K562 (cell line): ENCODE measurements around the gene AGPAT4. TPM values are rescaled to one million over a fixed set of nuclear protein-coding genes. Genes with fewer than 3 reads are reported as not detected.

Experiments
- EP300 ChIP-seq: IDR thresholded peaks from 2 replicates; pipeline ENCODE4 v1.6.1; 2012; ENCODE audit warnings: low read length, improper control_type of control experiment
- ESRRA ChIP-seq: fragments of 450-650 bp; IDR thresholded peaks from 2 replicates; pipeline ENCODE4 v1.6.1; 2014; ENCODE audit warnings: low read depth, mild to moderate bottlenecking, moderate library complexity, borderline replicate concordance
- GTF2F1 ChIP-seq: IDR thresholded peaks from 2 replicates; pipeline ENCODE4 v1.6.1; 2011; ENCODE audit warnings: low read depth, low read length, improper control_type of control experiment
- MAFG ChIP-seq: fragments of 450-650 bp; conservative IDR thresholded peaks from 2 replicates; pipeline ENCODE4 v1.6.1; 2016; ENCODE audit warnings: missing genetic modification characterization, missing compliant biosample characterization
- MAFK ChIP-seq: IDR thresholded peaks from 2 replicates; pipeline ENCODE4 v1.6.1; 2011; ENCODE audit warnings: low read length, improper control_type of control experiment
- NR2C1 ChIP-seq, 2 experiments: fragments of 450-650 bp; IDR thresholded peaks; 2 replicates each; pipeline ENCODE4 v1.6.1; 2017; ENCODE audit warnings: mild to moderate bottlenecking in 2 of 2, antibody characterized with exemption in 1 of 2, inconsistent platforms in 1 of 2, missing compliant biosample characterization in 1 of 2, missing genetic modification characterization in 1 of 2
- SP1 ChIP-seq: sonication (generic); formaldehyde crosslinking; IDR thresholded peaks from 2 replicates; pipeline ENCODE4 v1.8.1; 2022; ENCODE audit warnings: mild to moderate bottlenecking, missing genetic modification reagents
- SRF ChIP-seq, 2 experiments: fragments of 250-450, 450-650 bp in 1 of 2; sonication (Bioruptor Pico) in 1 of 2; sonication (generic) in 1 of 2; formaldehyde crosslinking; IDR thresholded peaks; 2 replicates each; pipeline versions ENCODE4 v1.5.0 to v1.5.1; 2020 to 2022; ENCODE audit warnings: mild to moderate bottlenecking in 1 of 2, missing genetic modification reagents in 1 of 2
- TRIM28 ChIP-seq: fragments of 450-650 bp; IDR thresholded peaks from 2 replicates; pipeline ENCODE4 v1.6.1; 2017
- ZNF12 ChIP-seq: sonication (generic); formaldehyde crosslinking; IDR thresholded peaks from 2 replicates; pipeline ENCODE4 v1.4.0; 2020; ENCODE audit warnings: mild to moderate bottlenecking, missing genetic modification reagents
- polyA plus RNA-seq, 8 experiments: library from polyadenylated mRNA; depleted of rRNA in 4 of 8; stranded (reverse) in 5 of 8; unstranded in 3 of 8; fragments of >200 nt; fragmentation: Nextera tagmentation in 2 of 8; fragmentation: Illumina TruSeq in 1 of 8; extraction: Ambion mirVana in 2 of 8; extraction: Trizol in 1 of 8; gene quantifications; 2 replicates each; pipeline versions ENCODE4 v1.2.1 to v1.2.3, GENCODE V29; 2011 to 2014; ENCODE audit warnings: inconsistent platforms in 1 of 8, missing spikeins in 1 of 8
- total RNA-seq, 7 experiments: library from RNA; depleted of rRNA in 6 of 7; stranded (reverse); fragments of >200 nt in 6 of 7; fragmentation: Illumina TruSeq in 2 of 7; extraction: Trizol in 2 of 7; gene quantifications; 2 replicates each; pipeline versions ENCODE4 v1.2.1 to v1.2.3, GENCODE V29; 2011 to 2021; ENCODE audit warnings: low replicate concordance in 1 of 7
- TF ChIP-seq, protein P1 (sequence below), 2 experiments: fragments of 150-350 bp in 1 of 2; IDR thresholded peaks; 2 replicates each; pipeline ENCODE4 v1.6.1; 2012 to 2016; ENCODE audit warnings: low read depth in 2 of 2, low read length in 2 of 2, mild to moderate bottlenecking in 1 of 2, moderate library complexity in 1 of 2
- TF ChIP-seq, protein P2 (sequence below): fragments of 450-650 bp; IDR thresholded peaks from 2 replicates; pipeline ENCODE4 v1.6.1; 2017; ENCODE audit warnings: antibody characterized with exemption
- TF ChIP-seq, protein P3 (sequence below): fragments of 450-650 bp; IDR thresholded peaks from 2 replicates; pipeline ENCODE4 v1.6.1; 2018; ENCODE audit not compliant: partially characterized antibody
- TF ChIP-seq, protein P4 (sequence below): fragments of 250-450 bp; sonication (Bioruptor Pico); IDR thresholded peaks from 2 replicates; pipeline ENCODE4 v1.8.0; 2022; ENCODE audit warnings: inconsistent platforms

The AGPAT4 gene
- total and polyA plus RNA-seq, 9 of the 15 experiments (the other 6 are each of a cell fraction or from before 2014, with no cell fraction given) = 2.2 to 15.0 (median 5.7) TPM

DNA sequence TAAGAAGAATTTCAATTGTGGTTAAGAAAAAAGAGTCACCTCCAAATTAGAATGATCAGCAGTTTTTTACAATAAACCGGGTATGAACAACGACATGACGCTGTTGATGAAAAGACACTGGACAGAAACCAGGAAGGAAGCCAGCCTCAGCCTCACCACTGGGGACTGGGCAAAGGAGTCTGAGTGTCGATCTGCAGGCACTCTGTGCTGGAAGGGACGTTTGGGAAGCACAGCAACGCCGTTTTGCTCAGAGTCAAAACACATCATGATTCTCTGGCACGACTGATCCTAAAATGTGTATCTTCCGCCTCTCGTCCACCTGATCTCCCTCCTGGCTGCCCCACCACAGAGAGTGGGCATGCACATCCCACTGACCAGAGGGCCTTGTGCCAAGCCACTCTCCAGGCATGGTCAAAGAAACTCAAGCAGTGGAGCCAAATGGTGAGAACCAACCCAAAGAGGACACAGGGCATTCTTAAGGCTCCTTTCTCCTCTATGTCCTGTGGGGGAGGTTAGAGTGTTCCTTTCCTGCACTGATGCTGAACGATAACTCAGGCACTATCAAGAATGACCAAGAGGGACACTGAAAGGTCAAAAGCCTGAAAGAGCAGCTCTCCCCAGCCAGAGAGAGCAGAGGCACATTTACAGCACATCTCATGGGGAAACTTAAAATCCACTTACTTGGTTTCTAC, 68.8 kb downstream of the AGPAT4 start (continued):
- TF ChIP-seq SRF (CRISPR knock-in tag; IDR thresholded peaks at IDR 0.05) (no peak), TRIM28 (peak; percentile 78; the same call in 1 of the 2 replicates), EP300 (peak; percentile 92), GTF2F1 (0 out of 2 replicates have a peak, but pooled peaks have one; percentile 60), MAFK (peak; percentile 78), MAFG (tag) (peak; percentile 97), NR2C1 (IDR thresholded peaks at IDR 0.05) (peak; percentile 81), NR2C1 (tag; IDR thresholded peaks at IDR 0.05) (peak; percentile 90), SP1 (no peak), ZNF12 (CRISPR knock-in tag) (no peak), ESRRA (peak; percentile 97)
- TF ChIP-seq, protein P1, sequence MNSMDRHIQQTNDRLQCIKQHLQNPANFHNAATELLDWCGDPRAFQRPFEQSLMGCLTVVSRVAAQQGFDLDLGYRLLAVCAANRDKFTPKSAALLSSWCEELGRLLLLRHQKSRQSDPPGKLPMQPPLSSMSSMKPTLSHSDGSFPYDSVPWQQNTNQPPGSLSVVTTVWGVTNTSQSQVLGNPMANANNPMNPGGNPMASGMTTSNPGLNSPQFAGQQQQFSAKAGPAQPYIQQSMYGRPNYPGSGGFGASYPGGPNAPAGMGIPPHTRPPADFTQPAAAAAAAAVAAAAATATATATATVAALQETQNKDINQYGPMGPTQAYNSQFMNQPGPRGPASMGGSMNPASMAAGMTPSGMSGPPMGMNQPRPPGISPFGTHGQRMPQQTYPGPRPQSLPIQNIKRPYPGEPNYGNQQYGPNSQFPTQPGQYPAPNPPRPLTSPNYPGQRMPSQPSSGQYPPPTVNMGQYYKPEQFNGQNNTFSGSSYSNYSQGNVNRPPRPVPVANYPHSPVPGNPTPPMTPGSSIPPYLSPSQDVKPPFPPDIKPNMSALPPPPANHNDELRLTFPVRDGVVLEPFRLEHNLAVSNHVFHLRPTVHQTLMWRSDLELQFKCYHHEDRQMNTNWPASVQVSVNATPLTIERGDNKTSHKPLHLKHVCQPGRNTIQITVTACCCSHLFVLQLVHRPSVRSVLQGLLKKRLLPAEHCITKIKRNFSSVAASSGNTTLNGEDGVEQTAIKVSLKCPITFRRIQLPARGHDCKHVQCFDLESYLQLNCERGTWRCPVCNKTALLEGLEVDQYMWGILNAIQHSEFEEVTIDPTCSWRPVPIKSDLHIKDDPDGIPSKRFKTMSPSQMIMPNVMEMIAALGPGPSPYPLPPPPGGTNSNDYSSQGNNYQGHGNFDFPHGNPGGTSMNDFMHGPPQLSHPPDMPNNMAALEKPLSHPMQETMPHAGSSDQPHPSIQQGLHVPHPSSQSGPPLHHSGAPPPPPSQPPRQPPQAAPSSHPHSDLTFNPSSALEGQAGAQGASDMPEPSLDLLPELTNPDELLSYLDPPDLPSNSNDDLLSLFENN (IDR thresholded peaks at IDR 0.05; ENCODE audit: low read depth in 2 of 2, low read length in 2 of 2) = peak in 1 of 2 experiments; percentile 60; a peak in 1 of 4 replicates
- TF ChIP-seq, protein P2, sequence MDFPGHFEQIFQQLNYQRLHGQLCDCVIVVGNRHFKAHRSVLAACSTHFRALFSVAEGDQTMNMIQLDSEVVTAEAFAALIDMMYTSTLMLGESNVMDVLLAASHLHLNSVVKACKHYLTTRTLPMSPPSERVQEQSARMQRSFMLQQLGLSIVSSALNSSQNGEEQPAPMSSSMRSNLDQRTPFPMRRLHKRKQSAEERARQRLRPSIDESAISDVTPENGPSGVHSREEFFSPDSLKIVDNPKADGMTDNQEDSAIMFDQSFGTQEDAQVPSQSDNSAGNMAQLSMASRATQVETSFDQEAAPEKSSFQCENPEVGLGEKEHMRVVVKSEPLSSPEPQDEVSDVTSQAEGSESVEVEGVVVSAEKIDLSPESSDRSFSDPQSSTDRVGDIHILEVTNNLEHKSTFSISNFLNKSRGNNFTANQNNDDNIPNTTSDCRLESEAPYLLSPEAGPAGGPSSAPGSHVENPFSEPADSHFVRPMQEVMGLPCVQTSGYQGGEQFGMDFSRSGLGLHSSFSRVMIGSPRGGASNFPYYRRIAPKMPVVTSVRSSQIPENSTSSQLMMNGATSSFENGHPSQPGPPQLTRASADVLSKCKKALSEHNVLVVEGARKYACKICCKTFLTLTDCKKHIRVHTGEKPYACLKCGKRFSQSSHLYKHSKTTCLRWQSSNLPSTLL = no peak
- TF ChIP-seq, protein P3, sequence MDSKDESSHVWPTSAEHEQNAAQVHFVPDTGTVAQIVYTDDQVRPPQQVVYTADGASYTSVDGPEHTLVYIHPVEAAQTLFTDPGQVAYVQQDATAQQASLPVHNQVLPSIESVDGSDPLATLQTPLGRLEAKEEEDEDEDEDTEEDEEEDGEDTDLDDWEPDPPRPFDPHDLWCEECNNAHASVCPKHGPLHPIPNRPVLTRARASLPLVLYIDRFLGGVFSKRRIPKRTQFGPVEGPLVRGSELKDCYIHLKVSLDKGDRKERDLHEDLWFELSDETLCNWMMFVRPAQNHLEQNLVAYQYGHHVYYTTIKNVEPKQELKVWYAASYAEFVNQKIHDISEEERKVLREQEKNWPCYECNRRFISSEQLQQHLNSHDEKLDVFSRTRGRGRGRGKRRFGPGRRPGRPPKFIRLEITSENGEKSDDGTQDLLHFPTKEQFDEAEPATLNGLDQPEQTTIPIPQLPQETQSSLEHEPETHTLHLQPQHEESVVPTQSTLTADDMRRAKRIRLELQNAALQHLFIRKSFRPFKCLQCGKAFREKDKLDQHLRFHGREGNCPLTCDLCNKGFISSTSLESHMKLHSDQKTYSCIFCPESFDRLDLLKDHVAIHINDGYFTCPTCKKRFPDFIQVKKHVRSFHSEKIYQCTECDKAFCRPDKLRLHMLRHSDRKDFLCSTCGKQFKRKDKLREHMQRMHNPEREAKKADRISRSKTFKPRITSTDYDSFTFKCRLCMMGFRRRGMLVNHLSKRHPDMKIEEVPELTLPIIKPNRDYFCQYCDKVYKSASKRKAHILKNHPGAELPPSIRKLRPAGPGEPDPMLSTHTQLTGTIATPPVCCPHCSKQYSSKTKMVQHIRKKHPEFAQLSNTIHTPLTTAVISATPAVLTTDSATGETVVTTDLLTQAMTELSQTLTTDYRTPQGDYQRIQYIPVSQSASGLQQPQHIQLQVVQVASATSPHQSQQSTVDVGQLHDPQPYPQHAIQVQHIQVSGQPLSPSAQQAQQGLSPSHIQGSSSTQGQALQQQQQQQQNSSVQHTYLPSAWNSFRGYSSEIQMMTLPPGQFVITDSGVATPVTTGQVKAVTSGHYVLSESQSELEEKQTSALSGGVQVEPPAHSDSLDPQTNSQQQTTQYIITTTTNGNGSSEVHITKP = peak; percentile 60
- TF ChIP-seq, protein P4, sequence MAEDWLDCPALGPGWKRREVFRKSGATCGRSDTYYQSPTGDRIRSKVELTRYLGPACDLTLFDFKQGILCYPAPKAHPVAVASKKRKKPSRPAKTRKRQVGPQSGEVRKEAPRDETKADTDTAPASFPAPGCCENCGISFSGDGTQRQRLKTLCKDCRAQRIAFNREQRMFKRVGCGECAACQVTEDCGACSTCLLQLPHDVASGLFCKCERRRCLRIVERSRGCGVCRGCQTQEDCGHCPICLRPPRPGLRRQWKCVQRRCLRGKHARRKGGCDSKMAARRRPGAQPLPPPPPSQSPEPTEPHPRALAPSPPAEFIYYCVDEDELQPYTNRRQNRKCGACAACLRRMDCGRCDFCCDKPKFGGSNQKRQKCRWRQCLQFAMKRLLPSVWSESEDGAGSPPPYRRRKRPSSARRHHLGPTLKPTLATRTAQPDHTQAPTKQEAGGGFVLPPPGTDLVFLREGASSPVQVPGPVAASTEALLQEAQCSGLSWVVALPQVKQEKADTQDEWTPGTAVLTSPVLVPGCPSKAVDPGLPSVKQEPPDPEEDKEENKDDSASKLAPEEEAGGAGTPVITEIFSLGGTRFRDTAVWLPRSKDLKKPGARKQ (CRISPR knock-in tag) = no peak
